Adrenal gland (tissue), 19 donors: ENCODE measurements around the gene TEX22. TPM values are rescaled to one million over a fixed set of nuclear protein-coding genes. Genes with fewer than 3 reads are reported as not detected.

Experiments
- DNase-seq, 7 donors: peaks; one replicate each; pipeline ENCODE4 v3.0.0-alpha.2; 2019 to 2020
- H3K27ac ChIP-seq, 5 donors: fragments of 200-600 bp; sonication (generic) in 4 of 5; 1 replicate in 3 of 5; 2 replicates in 2 of 5; pipeline versions ENCODE4 v1.5.1 to v1.8.0; 2016 to 2020; ENCODE audit warnings: mild to moderate bottlenecking in 1 of 5
- H3K27me3 ChIP-seq: fragments of 200-600 bp; 2 replicates; pipeline ENCODE4 v1.8.0; 2021
- H3K36me3 ChIP-seq, 2 donors: fragments of 200-600 bp; replicated peaks in 1 of 2; 1 replicate in 1 of 2; 2 replicates in 1 of 2; pipeline versions ENCODE4 v1.5.1 to v1.8.0; 2018 to 2022
- H3K4me1 ChIP-seq, 2 donors: fragments of 200-600 bp; replicated peaks in 1 of 2; 1 replicate in 1 of 2; 2 replicates in 1 of 2; pipeline versions ENCODE4 v1.5.1 to v1.8.0; 2018 to 2021
- H3K4me3 ChIP-seq, 4 donors: fragments of 200-600 bp; sonication (generic) in 3 of 4; one replicate each; pipeline ENCODE4 v1.5.1; 2016 to 2018
- H3K9me3 ChIP-seq, 3 donors: fragments of 200-600 bp; sonication (generic) in 1 of 3; replicated peaks in 1 of 3; 1 replicate in 2 of 3; 2 replicates in 1 of 3; pipeline versions ENCODE4 v1.5.1 to v1.8.0; 2016 to 2021
- POLR2A ChIP-seq, 2 donors: fragments of 450-650 bp; IDR thresholded peaks; one replicate each; pipeline ENCODE4 v1.6.1; 2017; ENCODE audit warnings: antibody characterized with exemption in 2 of 2, mild to moderate bottlenecking in 2 of 2, moderate library complexity in 1 of 2
- WGBS, 4 donors: extraction: QIAGEN DNeasy Blood & Tissue Kit in 2 of 4; methylation state at CpG; one replicate each; pipeline versions ENCODE4 v1.1.5 to v1.1.7; 2013 to 2017; 5-methylcytosine and 5-hydroxymethylcytosine counted together
- intact Hi-C, 2 donors: fragments of 100-400 bp; cut with DNase I; formaldehyde crosslinking; loops; one replicate each; pipeline versions ENCODE4 v1.14.1 to v1.15.0; 2022 to 2023
- long read RNA-seq, 10 donors: library from polyadenylated mRNA in 3 of 10; unstranded in 2 of 10; stranded (forward) in 1 of 10; transcript quantifications; one replicate each; pipeline ENCODE4 v2.0.0 and lab custom pipeline, GENCODE V29; 2021 to 2026
- polyA plus RNA-seq, 3 donors: library from polyadenylated mRNA; stranded (reverse); fragments of 200-250 nt in 2 of 3; fragments of 350-450 nt in 1 of 3; fragmentation: Illumina TruSeq in 1 of 3; extraction: RNeasy Lipid Tissue Mini Kit (QIAGEN cat#74804) in 1 of 3; gene quantifications; one replicate each; pipeline ENCODE4 v1.2.3, GENCODE V29; 2013 to 2014
- total RNA-seq, 9 donors: library from RNA; depleted of rRNA in 4 of 9; stranded (reverse); fragments of >200 nt in 4 of 9; fragments of 120-200 nt in 1 of 9; fragmentation: NEBNext Ultra II Directional in 1 of 9; extraction: Animal tissue kit (Norgen Biotek cat#: 25700) in 1 of 9; gene quantifications; one replicate each; pipeline versions ENCODE4 v1.1.0 to v1.2.4, GENCODE V29; 2013 to 2023
- TF ChIP-seq, protein P1 (sequence below), 6 experiments: fragments of 450-650 bp in 4 of 6; fragments of 200-600 bp in 2 of 6; sonication (generic) in 1 of 6; IDR thresholded peaks; 1 replicate in 5 of 6; 2 replicates in 1 of 6; pipeline versions ENCODE4 v1.5.1 to v1.8.0; 2016 to 2021; ENCODE audit warnings: antibody characterized with exemption in 6 of 6, mild to moderate bottlenecking in 2 of 6, moderate library complexity in 1 of 6
- donor health status: healthy with polysubstance abuse.
- donor health status: Bipolar disorder and iron deficiency.
- donor health status: DM: yes; HTN: yes; CAD: no.
- donor health status: DM: no; HTN: no; CAD: no.
- donor health status: DM: no; HTN: no; CAD: no.
- donor health status: DM: yes; HTN: yes; CAD: no.

Gene TEX22, protein sequence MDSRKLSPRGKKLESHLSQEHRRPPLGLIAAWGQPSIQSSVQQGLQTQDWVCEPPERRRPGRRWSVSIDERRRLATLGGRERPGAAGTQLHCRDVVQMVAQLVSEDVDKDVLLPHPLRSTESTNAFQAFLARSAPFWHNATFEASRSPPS
- total RNA-seq = 1 to 10 TPM in 4 of 9 donors, under 1 TPM in 2, not detected in 3; 0.17 to 2.8 (median 1.2) TPM
- under 1 TPM; 0.20 to 0.38 (median 0.24) TPM for polyA plus RNA-seq
- long read RNA-seq, donor 1 = 0 reads
- long read RNA-seq, donor 2 = 0 reads
- long read RNA-seq, donor 3 = 0 reads
- long read RNA-seq, donor 4, partial matches to known transcripts = 0 of 1 reads
- long read RNA-seq, donor 4, other reads (novel, unspliced or antisense) = 0 of 1 reads
- long read RNA-seq, donor 5, partial matches to known transcripts = 0 of 2 reads
- long read RNA-seq, donor 5, other reads (novel, unspliced or antisense) = 1 of 2 reads
- long read RNA-seq, donor 6 = 0 reads
- long read RNA-seq, donor 7 = 0 reads
- long read RNA-seq, donor 8 = 0 reads
- long read RNA-seq, donor 9 = 0 reads
- long read RNA-seq, donor 10, partial matches to known transcripts = 8 of 8 reads
- long read RNA-seq, donor 10, other reads (novel, unspliced or antisense) = 0 of 8 reads

- H3K27ac ChIP-seq = peak within 1 kb of the TSS in 4 of 5 donors; percentile 53 to 88 (median 76)
- intact Hi-C loops = no loop called here
These were observed at the start of gene TEX22 for GRCh38 chr14:105398044-105398725. TSS of gene TEX22 (plus strand) at chr14:105398538. CDS start at chr14:105399341, 803 bp downstream.

DNA sequence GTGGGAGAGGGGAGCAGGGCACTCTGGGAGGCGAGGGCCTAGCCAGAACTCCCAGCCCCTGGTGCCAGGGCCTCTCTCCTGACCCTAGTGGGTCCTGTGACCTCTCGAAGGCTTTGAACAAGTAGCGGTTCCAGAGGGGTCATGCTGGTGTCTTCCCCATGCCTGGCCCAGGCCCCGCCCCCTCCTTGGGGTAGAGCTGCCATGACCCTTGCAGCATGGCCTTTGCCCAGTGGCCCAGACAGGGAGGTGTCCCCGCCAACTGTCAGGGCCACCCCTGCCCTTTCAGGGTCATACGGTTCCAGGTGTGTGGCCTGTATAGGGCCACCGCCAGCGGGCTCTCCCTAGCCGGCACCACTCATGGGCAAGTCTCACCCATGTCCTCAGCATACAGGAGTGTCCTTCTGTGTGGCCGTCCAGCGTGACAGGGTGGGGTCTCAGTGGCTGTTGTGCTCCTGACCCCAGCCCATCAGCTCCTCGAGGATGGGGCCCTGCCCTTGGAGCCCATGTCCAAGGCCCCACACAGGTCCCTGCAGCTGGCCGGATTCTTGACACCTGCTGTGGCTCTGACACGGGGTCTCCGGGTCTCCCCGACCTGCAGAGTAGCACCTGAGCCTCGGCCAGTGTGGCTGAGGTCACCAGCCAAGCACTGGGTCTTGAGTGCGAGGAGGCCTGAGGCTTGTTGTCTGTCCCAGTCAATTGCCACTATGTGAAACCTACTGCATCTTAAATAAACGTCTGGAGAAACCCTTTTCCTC, 49.2 kb upstream of the TEX22 start:
- TF ChIP-seq, protein P1, sequence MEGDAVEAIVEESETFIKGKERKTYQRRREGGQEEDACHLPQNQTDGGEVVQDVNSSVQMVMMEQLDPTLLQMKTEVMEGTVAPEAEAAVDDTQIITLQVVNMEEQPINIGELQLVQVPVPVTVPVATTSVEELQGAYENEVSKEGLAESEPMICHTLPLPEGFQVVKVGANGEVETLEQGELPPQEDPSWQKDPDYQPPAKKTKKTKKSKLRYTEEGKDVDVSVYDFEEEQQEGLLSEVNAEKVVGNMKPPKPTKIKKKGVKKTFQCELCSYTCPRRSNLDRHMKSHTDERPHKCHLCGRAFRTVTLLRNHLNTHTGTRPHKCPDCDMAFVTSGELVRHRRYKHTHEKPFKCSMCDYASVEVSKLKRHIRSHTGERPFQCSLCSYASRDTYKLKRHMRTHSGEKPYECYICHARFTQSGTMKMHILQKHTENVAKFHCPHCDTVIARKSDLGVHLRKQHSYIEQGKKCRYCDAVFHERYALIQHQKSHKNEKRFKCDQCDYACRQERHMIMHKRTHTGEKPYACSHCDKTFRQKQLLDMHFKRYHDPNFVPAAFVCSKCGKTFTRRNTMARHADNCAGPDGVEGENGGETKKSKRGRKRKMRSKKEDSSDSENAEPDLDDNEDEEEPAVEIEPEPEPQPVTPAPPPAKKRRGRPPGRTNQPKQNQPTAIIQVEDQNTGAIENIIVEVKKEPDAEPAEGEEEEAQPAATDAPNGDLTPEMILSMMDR (IDR thresholded peaks at IDR 0.05) = no peak
- TF ChIP-seq POLR2A (IDR thresholded peaks at IDR 0.05) = no peak
- Histone ChIP-seq H3K9me3 (no peaks in the 10 kb centered on the region), H3K27me3 (no peaks in the 10 kb centered on the region), H3K36me3 (peaks cover 0 to 8% of the 10 kb centered on the region in 2 donors), H3K27ac (no peak overlapping the region), H3K4me1 (peaks cover 0 to 5% of the 10 kb centered on the region in 2 donors), H3K4me3 (no peak overlapping the region)
- intact Hi-C loops = loop anchor here (5.0 kb wide), 2 partner anchors 147 to 257 kb away; no protein-coding TSS in a partner anchor
- DNase-seq = no peak
- WGBS, 4 donors = 88 to 92% (median 90%) methylated on average over 6 to 19 of the region's 19 CpGs

More at GRCh38 chr14:105398044-105398725, at the start of gene TEX22:
- Histone ChIP-seq H3K4me1 (peaks cover 17 to 19% of the 10 kb centered on the region in 2 donors), H3K36me3 (no peaks in the 10 kb centered on the region), H3K4me3 (peak within 1 kb of the TSS; percentile 17 to 87 (median 48)), H3K9me3 (no peaks in the 10 kb centered on the region), H3K27me3 (no peaks in the 10 kb centered on the region)
- WGBS, 4 donors = 0 to 1% (median 0%) methylated on average over 7 to 77 of the region's 77 CpGs
- peak; percentile 81 to 92 (median 89) for DNase-seq
- TF ChIP-seq, protein P1 (IDR thresholded peaks at IDR 0.05) = peak in 1 of 6 experiments; percentile 19
- TF ChIP-seq POLR2A (IDR thresholded peaks at IDR 0.05) = peak in 1 of 2 donors; percentile 30

DNA sequence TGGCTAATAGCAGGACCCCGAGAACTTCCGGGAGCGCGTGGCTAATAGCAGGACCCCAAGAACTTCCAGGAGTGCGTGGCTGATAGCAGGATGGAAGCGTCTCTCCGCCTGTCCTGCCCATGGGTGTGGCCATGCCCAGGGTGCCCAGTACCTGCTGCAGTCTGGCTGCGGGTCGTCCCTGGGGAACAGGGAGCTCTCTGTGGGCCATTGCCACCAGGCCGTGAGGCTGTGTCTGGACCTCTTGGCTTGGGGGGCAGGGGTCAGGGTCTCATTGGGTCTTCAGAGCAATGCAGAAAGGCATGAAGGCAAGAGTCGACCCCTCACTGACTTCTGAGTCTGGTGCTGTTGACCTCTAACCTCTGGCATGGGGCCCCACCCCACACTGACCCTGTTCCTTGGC, 48.3 kb upstream of the TEX22 start:
- Histone ChIP-seq H3K36me3 (peaks cover 0 to 9% of the 10 kb centered on the region in 2 donors), H3K27ac (no peak overlapping the region), H3K4me1 (peaks cover 0 to 5% of the 10 kb centered on the region in 2 donors), H3K9me3 (no peaks in the 10 kb centered on the region), H3K4me3 (no peak overlapping the region), H3K27me3 (no peaks in the 10 kb centered on the region)
- DNase-seq = no peak
- 88 to 92% (median 90%) methylated on average over 5 to 11 of the region's 11 CpGs for WGBS, 4 donors
- intact Hi-C loops = loop anchor here (5.0 kb wide), 3 partner anchors 33 to 258 kb away; no protein-coding TSS in a partner anchor
- no peak for TF ChIP-seq POLR2A (IDR thresholded peaks at IDR 0.05)

DNA sequence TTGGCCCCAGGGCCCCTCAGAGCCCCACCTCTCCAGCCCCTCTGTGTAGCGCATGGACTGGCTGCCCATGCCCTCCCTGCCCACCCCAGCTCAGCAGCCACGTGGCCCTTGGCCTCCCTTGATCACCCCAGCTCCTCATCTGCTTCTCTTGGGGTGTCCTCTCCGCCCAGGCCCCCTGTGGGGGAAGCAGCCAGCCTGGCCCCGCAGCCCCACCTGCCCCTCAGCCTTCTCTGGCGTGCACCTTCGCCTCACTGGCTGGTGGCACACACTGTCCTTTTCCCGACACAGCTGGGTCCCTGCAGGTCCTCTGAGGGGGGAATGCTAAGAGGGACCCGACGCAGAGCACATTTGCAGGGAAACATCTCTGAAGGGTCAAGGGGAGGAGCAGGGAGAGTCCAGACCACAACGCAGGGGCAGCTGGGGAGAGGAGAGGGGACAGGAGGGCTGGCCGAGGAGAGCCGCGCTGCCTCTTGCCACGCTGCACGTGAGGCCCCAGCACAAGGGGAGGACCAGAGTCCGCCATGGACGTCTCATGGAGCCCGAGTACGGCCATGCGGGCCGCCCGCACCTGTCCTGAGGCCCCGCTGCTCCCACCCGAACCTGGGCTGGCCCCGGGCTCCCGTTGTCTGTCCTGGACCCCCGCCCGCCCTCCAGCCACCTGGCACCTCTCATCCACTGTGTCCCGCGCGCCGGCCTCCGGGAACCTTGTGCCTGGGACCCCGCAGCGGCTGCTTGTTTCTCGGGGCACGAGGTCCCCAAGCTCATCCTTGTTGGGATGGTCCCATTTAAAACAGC, 47.7 kb upstream of the TEX22 start:
- Histone ChIP-seq H3K4me1 (peaks cover 0 to 5% of the 10 kb centered on the region in 2 donors), H3K27me3 (no peaks in the 10 kb centered on the region), H3K9me3 (no peaks in the 10 kb centered on the region), H3K27ac (no peak overlapping the region), H3K4me3 (no peak overlapping the region), H3K36me3 (peaks cover 0 to 13% of the 10 kb centered on the region in 2 donors)
- no peak for TF ChIP-seq POLR2A (IDR thresholded peaks at IDR 0.05)
- TF ChIP-seq, protein P1 (IDR thresholded peaks at IDR 0.05) = no peak
- DNase-seq = no peak
- 91 to 96% (median 95%) methylated on average over 15 to 37 of the region's 37 CpGs for WGBS, 4 donors
- intact Hi-C loops = loop anchor here in 1 of 2 donors (5.0 kb wide), 1 partner anchor 33 kb away; no protein-coding TSS in a partner anchor
